CD8-positive, alpha-beta memory T cell (primary cell): Measurements from ENCODE around the gene MYO7B. TPM values are rescaled to one million over a fixed set of nuclear protein-coding genes. Genes with fewer than 3 reads are reported as not detected.

Experiments
- CTCF ChIA-PET: fragments of 350-600 bp; sonication (Branson Sonifier 250); formaldehyde crosslinking; loops from one replicate; lab custom pipeline; 2021; ENCODE audit warnings: antibody characterized with exemption; lab: Charles Lee
- POLR2A ChIA-PET: fragments of 350-600 bp; sonication (Branson Sonifier 250); formaldehyde crosslinking; loops from one replicate; lab custom pipeline; 2021; ENCODE audit warnings: antibody characterized with exemption; lab: Charles Lee
- DNase-seq, 5 donors: peaks; one replicate each; pipeline versions ENCODE4 v3.0.0 to v3.0.0-alpha.2; 2020 to 2022; ENCODE audit warnings: mixed read lengths in 1 of 5
- H3K27ac ChIP-seq: one replicate; pipeline ENCODE4 v1.7.0; 2013; ENCODE audit warnings: low read depth, mild to moderate bottlenecking, low read length, moderate library complexity
- H3K27me3 ChIP-seq: 2 replicates; pipeline ENCODE4 v1.7.0; 2013; ENCODE audit warnings: low read length, mild to moderate bottlenecking; ENCODE audit not compliant: insufficient read depth, poor library complexity, severe bottlenecking
- H3K36me3 ChIP-seq: 2 replicates; pipeline ENCODE4 v1.7.0; 2013; ENCODE audit warnings: mild to moderate bottlenecking, low read length, moderate library complexity; ENCODE audit not compliant: insufficient read depth
- H3K4me1 ChIP-seq: 2 replicates; pipeline ENCODE4 v1.7.0; 2013; ENCODE audit warnings: mild to moderate bottlenecking, low read length, moderate library complexity; ENCODE audit not compliant: insufficient read depth
- H3K4me3 ChIP-seq: 2 replicates; pipeline ENCODE4 v1.7.0; 2013; ENCODE audit warnings: mild to moderate bottlenecking, low read length
- H3K9me3 ChIP-seq: 2 replicates; pipeline ENCODE4 v1.7.0; 2013; ENCODE audit warnings: mild to moderate bottlenecking, low read length
- H3K27ac Mint-ChIP-seq, 8 donors: one replicate each; pipeline ENCODE4 v1.8.0; 2020 to 2021; ENCODE audit warnings: mixed read lengths in 8 of 8, mild to moderate bottlenecking in 6 of 8, inconsistent platforms in 3 of 8, moderate library complexity in 3 of 8
- H3K27me3 Mint-ChIP-seq, 2 donors: one replicate each; pipeline ENCODE4 v1.8.0; 2020 to 2021; ENCODE audit warnings: mixed read lengths in 2 of 2, mild to moderate bottlenecking in 1 of 2, moderate library complexity in 1 of 2
- H3K36me3 Mint-ChIP-seq, 3 donors: one replicate each; pipeline ENCODE4 v1.8.0; 2020 to 2021; ENCODE audit warnings: mixed read lengths in 3 of 3, inconsistent platforms in 1 of 3, mild to moderate bottlenecking in 1 of 3
- H3K4me1 Mint-ChIP-seq, 3 donors: one replicate each; pipeline ENCODE4 v1.8.0; 2020 to 2021; ENCODE audit warnings: mixed read lengths in 3 of 3, inconsistent platforms in 1 of 3, mild to moderate bottlenecking in 1 of 3
- H3K4me3 Mint-ChIP-seq, 7 donors: one replicate each; pipeline ENCODE4 v1.8.0; 2020 to 2021; ENCODE audit warnings: mixed read lengths in 7 of 7, mild to moderate bottlenecking in 6 of 7, moderate library complexity in 4 of 7, inconsistent platforms in 2 of 7
- H3K9me3 Mint-ChIP-seq, 5 donors: one replicate each; pipeline ENCODE4 v1.8.0; 2020 to 2022; ENCODE audit warnings: mixed read lengths in 5 of 5, mild to moderate bottlenecking in 3 of 5, moderate library complexity in 2 of 5, inconsistent platforms in 1 of 5
- polyA plus RNA-seq: library from polyadenylated mRNA; unstranded; fragments of 300-500 nt; fragmentation: Illumina TruSeq; gene quantifications from one replicate; pipeline ENCODE4 v1.2.3, GENCODE V29; 2021
- total RNA-seq, 2 experiments: library from RNA; stranded (reverse); gene quantifications; one replicate each; pipeline ENCODE4 v1.2.3, GENCODE V29; 2021

The MYO7B gene
- total and polyA plus RNA-seq, 3 experiments from 2014 or later, result not detected

DNA sequence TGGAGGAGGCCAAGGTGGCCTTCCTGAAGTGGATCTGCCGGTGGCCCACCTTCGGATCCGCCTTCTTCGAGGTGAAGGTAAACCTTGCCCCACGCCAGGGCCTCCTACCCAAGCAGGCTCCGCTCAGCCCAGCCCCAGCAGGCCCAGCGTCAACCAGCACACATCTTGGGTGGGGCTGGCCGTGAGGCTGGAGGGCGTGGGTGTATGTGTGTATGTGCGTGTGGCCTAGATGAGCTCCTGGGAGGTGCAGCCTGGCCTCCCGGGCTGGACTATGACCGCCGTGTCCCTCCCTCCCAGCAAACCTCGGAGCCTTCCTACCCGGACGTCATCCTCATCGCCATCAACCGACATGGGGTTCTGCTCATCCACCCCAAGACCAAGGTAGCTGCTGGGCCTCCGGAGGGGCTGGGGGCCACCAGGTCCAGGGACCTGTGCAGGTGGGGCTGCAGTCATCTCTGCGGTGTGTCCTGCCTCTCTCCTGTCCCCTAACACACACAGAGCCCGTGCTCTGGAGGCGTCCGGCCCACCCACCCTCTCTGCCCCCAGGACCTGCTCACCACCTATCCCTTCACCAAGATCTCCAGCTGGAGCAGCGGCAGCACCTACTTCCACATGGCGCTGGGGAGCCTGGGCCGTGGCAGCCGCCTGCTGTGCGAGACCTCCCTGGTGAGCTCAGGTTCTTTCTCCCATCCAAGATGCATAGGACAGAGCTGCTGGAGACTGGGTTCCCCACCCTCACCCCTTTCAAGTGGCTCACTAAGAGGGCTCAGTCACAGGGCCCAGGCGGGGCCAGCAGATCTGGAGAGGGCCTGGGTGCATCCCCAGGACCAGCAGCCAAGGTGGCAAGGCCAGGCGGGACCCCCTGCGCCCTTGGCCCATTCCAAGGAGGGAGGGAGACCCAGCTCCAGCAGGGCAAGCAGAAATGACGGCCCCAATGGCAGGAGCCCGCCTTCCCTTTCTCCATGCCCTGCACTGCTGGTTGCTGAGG, 101.1 kb downstream of the MYO7B start:
- H3K9me3 ChIP-seq, result no peaks in the 10 kb centered on the region
- no peaks in the 10 kb centered on the region for H3K27me3 ChIP-seq
- no peaks in the 10 kb centered on the region for H3K36me3 ChIP-seq
- Mint-ChIP-seq H3K36me3 (peaks cover 0 to 1% (median 0%) of the 10 kb centered on the region in 3 donors), H3K4me1 (peaks cover 0 to 54% (median 11%) of the 10 kb centered on the region in 3 donors), H3K27me3 (no peaks in the 10 kb centered on the region), H3K27ac (peak overlapping the region in 1 of 8 donors; percentile 58), H3K9me3 (no peaks in the 10 kb centered on the region), H3K4me3 (no peak overlapping the region)
- H3K27ac ChIP-seq, result no peak overlapping the region
- POLR2A ChIA-PET, result no interaction called here
- CTCF ChIA-PET, result interaction anchor here (1.3 kb wide), 1 partner anchor 45 kb away, joined by 3 read pairs; no protein-coding TSS in a partner anchor
- DNase-seq, result no peak
- H3K4me1 ChIP-seq, result peaks cover 76% of the 10 kb centered on the region
- no peak overlapping the region for H3K4me3 ChIP-seq

DNA sequence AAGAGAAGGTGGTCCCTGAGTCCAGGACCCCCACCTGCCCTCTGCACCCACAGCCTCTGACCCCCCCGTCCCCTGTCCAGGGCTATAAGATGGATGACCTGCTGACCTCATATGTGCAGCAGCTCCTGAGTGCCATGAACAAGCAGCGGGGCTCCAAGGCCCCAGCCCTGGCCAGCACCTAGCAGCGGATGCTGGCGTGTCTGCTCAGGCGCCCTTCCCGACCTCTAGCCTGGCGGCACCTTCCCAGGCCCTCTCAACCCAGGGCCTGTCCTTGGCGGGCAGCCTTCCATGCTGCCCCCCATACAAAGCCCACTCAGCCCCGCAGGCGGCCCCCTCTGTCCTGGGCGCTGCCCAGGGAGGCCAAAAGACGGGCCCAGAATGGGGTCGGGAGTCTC, 101.8 kb downstream of the MYO7B start:
- H3K4me1 Mint-ChIP-seq, result peaks cover 0 to 61% (median 12%) of the 10 kb centered on the region in 3 donors
- no peaks in the 10 kb centered on the region for H3K36me3 ChIP-seq
- H3K4me1 ChIP-seq, result peaks cover 82% of the 10 kb centered on the region
- H3K27me3 Mint-ChIP-seq, result no peaks in the 10 kb centered on the region
- peaks cover 0 to 1% (median 0%) of the 10 kb centered on the region in 3 donors for H3K36me3 Mint-ChIP-seq
- no peaks in the 10 kb centered on the region for H3K27me3 ChIP-seq
- CTCF ChIA-PET, result interaction anchor here (1.1 kb wide), 1 partner anchor 13 kb away, joined by 4 read pairs; no protein-coding TSS in a partner anchor
- POLR2A ChIA-PET, result no interaction called here
- H3K4me3 ChIP-seq, result peak overlapping the region; percentile 26
- no peaks in the 10 kb centered on the region for H3K9me3 Mint-ChIP-seq
- no peak overlapping the region for H3K27ac ChIP-seq
- no peak for DNase-seq
- H3K9me3 ChIP-seq, result no peaks in the 10 kb centered on the region
- H3K27ac Mint-ChIP-seq, result no peak overlapping the region
- no peak overlapping the region for H3K4me3 Mint-ChIP-seq

DNA sequence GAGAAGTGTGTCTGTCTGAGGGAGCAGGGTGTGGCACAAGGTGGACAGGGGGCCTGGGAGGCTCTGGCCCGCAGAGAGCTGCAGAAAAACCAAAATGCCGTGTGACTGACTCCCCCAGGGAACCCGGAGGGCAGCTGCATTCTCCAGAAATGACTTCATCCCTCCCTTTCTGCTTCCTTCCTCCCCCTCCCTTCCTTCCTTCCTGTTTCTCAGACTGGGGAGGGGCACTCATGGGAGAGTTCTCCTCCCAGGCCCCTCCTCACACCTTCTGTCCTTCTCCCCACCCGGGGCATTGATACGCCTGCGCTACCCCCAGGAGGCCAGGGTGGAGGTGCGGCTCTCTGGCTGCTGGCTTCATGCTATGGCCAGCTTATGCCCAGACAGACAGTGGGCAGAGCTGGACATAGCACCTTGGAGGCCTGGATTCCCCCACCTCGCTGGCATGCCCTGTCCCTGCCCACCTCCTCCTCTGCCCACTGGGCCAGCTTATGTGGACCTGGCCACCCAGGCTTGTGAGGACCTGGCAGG, 102.3 kb downstream of the MYO7B start:
- Mint-ChIP-seq H3K4me1 (peaks cover 0 to 61% (median 13%) of the 10 kb centered on the region in 3 donors), H3K4me3 (peak overlapping the region in 1 of 7 donors; percentile 37), H3K9me3 (no peaks in the 10 kb centered on the region), H3K27me3 (no peaks in the 10 kb centered on the region), H3K36me3 (peaks cover 0 to 1% (median 0%) of the 10 kb centered on the region in 3 donors), H3K27ac (peak overlapping the region in 4 of 8 donors; percentile 45 to 95 (median 64))
- Histone ChIP-seq H3K4me3 (peak overlapping the region; percentile 26), H3K27ac (no peak overlapping the region), H3K36me3 (no peaks in the 10 kb centered on the region), H3K27me3 (no peaks in the 10 kb centered on the region), H3K4me1 (peaks cover 83% of the 10 kb centered on the region), H3K9me3 (no peaks in the 10 kb centered on the region)
- CTCF ChIA-PET, result interaction anchor here (1.1 kb wide), 1 partner anchor 12 kb away, joined by 4 read pairs; no protein-coding TSS in a partner anchor
- POLR2A ChIA-PET, result no interaction called here
- DNase-seq, result no peak

DNA sequence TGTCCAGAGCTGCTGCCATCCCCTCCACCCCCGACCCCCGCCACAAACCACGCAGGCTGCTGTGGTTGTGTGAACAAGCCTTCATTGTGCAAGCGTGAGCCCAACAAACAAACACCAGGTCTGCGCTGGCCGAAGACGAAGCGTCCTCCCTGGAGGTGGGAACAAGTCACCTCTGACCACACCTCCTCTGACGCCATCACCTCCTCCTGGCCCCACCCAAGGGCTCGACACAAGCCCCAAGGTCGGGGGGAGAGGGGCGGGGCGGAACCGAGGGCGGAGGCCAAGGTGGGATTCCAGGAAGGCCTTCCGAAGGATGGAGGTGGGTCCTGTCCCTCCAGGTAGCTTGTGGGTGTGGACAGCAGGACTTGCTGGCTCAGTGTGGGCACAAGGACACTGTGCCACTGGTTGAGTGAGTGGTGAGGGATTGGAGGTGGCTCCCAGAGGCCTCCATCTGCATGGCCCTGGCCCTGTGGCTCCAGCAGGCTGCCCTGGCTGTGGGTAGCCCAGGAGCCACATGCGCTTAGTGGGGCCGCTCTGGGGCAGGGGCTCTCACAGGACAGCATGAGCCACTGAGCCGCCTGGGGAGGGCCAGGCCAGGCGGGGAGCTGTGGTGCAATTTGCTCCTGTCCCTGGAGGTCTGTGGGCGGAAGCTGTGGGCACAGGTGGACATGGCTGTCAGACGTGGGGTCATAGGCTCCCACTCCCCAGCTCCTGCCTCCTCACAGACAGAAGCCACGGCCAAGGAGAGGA, 103.1 kb downstream of the MYO7B start:
- peak overlapping the region in 1 of 7 donors; percentile 37 for H3K4me3 Mint-ChIP-seq
- no peaks in the 10 kb centered on the region for H3K9me3 Mint-ChIP-seq
- Histone ChIP-seq H3K27me3 (no peaks in the 10 kb centered on the region), H3K4me3 (no peak overlapping the region), H3K9me3 (no peaks in the 10 kb centered on the region), H3K27ac (no peak overlapping the region), H3K4me1 (peaks cover 79% of the 10 kb centered on the region), H3K36me3 (no peaks in the 10 kb centered on the region)
- ChIA-PET CTCF (interaction anchor here (1.1 to 3.6 kb wide), 3 partner anchors 12 to 47 kb away, joined by 4 to 15 read pairs (median 5); no protein-coding TSS in a partner anchor), POLR2A (no interaction called here)
- peak overlapping the region in 2 of 8 donors; percentile 11 to 50 for H3K27ac Mint-ChIP-seq
- peaks cover 0 to 1% (median 0%) of the 10 kb centered on the region in 3 donors for H3K36me3 Mint-ChIP-seq
- H3K27me3 Mint-ChIP-seq, result no peaks in the 10 kb centered on the region
- peaks cover 0 to 58% (median 13%) of the 10 kb centered on the region in 3 donors for H3K4me1 Mint-ChIP-seq
- no peak for DNase-seq

DNA sequence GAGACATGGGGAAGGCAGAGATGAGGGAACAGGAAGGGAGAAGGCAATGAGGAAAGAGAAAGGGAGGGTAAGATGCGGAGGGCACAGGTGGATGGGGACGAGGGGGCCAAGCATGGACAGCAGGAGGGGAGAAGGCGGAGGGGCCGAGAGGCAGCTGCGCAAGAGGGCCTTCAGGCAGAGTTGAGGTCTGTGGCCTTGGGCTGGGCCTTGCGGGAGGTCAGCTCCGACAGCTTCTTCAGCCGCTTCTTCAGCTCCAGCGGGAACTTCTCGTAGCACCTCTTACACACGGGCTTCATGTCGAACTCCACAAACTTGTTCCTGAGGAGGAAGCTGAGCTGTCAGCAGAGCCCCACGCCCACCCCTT, 103.6 kb downstream of the MYO7B start:
- Histone ChIP-seq H3K27ac (no peak overlapping the region), H3K4me3 (no peak overlapping the region), H3K4me1 (peaks cover 75% of the 10 kb centered on the region), H3K9me3 (no peaks in the 10 kb centered on the region), H3K36me3 (no peaks in the 10 kb centered on the region), H3K27me3 (no peaks in the 10 kb centered on the region)
- no peak overlapping the region for H3K4me3 Mint-ChIP-seq
- CTCF ChIA-PET, result interaction anchor here (1.3 to 3.6 kb wide), 2 partner anchors 11 to 48 kb away, joined by 5 to 15 read pairs; no protein-coding TSS in a partner anchor
- H3K9me3 Mint-ChIP-seq, result no peaks in the 10 kb centered on the region
- peak overlapping the region in 2 of 8 donors; percentile 11 to 50 for H3K27ac Mint-ChIP-seq
- peaks cover 0 to 58% (median 15%) of the 10 kb centered on the region in 3 donors for H3K4me1 Mint-ChIP-seq
- peaks cover 0 to 1% (median 0%) of the 10 kb centered on the region in 3 donors for H3K36me3 Mint-ChIP-seq
- POLR2A ChIA-PET, result no interaction called here
- H3K27me3 Mint-ChIP-seq, result no peaks in the 10 kb centered on the region
- no peak for DNase-seq

DNA sequence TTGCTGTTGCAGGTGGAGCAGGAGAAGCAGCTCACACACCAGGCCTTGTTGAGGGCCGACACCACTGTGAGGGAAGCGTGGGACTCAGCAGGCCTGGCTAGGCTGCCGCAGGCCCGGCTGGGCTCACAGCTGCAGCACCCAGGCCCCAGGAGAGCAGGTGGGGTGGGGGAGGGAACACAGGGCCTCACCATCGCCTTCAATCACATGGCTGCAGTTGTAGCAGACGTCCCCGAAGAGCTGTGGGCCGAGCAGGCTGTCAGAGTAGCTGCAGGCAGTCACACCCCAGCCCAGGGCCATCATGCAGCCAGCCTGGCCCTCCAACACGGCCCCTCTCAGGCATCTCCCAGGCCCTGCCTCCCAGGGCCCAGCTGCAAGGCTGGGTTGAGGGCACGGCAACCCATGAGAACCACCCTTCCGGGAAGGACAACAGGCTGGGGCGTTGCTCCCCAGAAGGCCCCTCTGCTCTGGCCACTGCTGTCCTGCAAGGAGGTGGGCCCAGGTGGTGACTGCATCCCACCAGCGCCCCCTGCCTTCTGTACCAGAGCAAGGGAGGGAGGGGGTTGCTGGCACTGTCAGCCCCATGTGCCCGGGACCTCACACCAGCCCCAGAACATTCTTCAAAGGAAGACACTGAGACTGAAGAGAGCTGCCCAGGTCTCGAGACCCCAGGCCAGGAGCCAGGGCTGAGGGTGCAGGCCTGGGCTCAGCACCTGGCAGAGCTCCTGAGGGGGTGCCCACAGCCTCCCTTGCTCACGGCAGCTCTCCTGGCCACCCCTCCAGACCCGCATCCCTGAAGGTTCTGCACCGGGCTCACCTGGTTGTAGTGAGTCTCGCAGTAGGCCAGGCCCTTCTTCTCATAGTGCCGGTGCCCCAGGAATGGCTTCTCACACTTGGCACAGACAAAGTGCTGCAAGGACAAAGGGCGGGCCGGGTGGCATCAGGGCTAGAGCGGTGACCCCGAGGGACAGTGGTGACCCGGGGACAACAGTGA, 104.9 kb downstream of the MYO7B start:
- Mint-ChIP-seq H3K36me3 (peaks cover 0 to 1% (median 0%) of the 10 kb centered on the region in 3 donors), H3K27me3 (no peaks in the 10 kb centered on the region), H3K9me3 (no peaks in the 10 kb centered on the region), H3K27ac (peak overlapping the region in 5 of 8 donors; percentile 22 to 61 (median 45)), H3K4me1 (peaks cover 0 to 58% (median 15%) of the 10 kb centered on the region in 3 donors), H3K4me3 (peak overlapping the region in 4 of 7 donors; percentile 28 to 63 (median 35))
- Histone ChIP-seq H3K9me3 (no peaks in the 10 kb centered on the region), H3K36me3 (no peaks in the 10 kb centered on the region), H3K4me1 (peaks cover 73% of the 10 kb centered on the region), H3K27ac (no peak overlapping the region), H3K4me3 (peak overlapping the region; percentile 58), H3K27me3 (no peaks in the 10 kb centered on the region)
- POLR2A ChIA-PET, result no interaction called here
- CTCF ChIA-PET, result interaction anchor here (0.9 to 3.6 kb wide), 2 partner anchors 10 to 14 kb away, joined by 3 to 15 read pairs; no protein-coding TSS in a partner anchor
- DNase-seq, result no peak
